Vagina (tissue), 2 donors: ENCODE data around the gene COMMD6.

ENCODE experiments used
- POLR2A ChIP-seq, 2 donors: fragments of 450-650 bp; IDR thresholded peaks; one replicate each; pipeline ENCODE4 v1.6.1; 2017; ENCODE audit warnings: antibody characterized with exemption in 2 of 2, mild to moderate bottlenecking in 2 of 2, moderate library complexity in 2 of 2
- TF ChIP-seq, protein P1 (sequence below), 3 experiments: fragments of 450-650 bp in 2 of 3; fragments of 200-600 bp in 1 of 3; sonication (generic) in 1 of 3; IDR thresholded peaks; one replicate each; pipeline ENCODE4 v1.5.1; 2017 to 2019; ENCODE audit warnings: antibody characterized with exemption in 3 of 3, mild to moderate bottlenecking in 2 of 3, moderate library complexity in 2 of 3

GRCh38 chr13:75489502-75490263 is 48.0 kb downstream of the COMMD6 start:
- TF ChIP-seq, protein P1, sequence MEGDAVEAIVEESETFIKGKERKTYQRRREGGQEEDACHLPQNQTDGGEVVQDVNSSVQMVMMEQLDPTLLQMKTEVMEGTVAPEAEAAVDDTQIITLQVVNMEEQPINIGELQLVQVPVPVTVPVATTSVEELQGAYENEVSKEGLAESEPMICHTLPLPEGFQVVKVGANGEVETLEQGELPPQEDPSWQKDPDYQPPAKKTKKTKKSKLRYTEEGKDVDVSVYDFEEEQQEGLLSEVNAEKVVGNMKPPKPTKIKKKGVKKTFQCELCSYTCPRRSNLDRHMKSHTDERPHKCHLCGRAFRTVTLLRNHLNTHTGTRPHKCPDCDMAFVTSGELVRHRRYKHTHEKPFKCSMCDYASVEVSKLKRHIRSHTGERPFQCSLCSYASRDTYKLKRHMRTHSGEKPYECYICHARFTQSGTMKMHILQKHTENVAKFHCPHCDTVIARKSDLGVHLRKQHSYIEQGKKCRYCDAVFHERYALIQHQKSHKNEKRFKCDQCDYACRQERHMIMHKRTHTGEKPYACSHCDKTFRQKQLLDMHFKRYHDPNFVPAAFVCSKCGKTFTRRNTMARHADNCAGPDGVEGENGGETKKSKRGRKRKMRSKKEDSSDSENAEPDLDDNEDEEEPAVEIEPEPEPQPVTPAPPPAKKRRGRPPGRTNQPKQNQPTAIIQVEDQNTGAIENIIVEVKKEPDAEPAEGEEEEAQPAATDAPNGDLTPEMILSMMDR (IDR thresholded peaks at IDR 0.05): no peak
- TF ChIP-seq POLR2A (IDR thresholded peaks at IDR 0.05): no peak
